ENCODE results near the gene BCL6. TPM values are rescaled to one million over a fixed set of nuclear protein-coding genes. Genes with fewer than 3 reads are reported as not detected.
"Not testable (repeated sequence)": the region's sequence is repeated elsewhere in the genome, so short reads cannot be mapped to it uniquely, and the experiment has no call there.

Gene BCL6
- total RNA-seq, 1 donor from 2014 or later = 7.8 TPM

GRCh38 chr3:187684444-187684843, 60.8 kb downstream of the BCL6 start:
- Histone ChIP-seq H3K9me3 (ENCODE audit: control insufficient read depth in 3 of 3, low read length in 3 of 3) (peaks cover 0 to 2% (median 0%) of the 10 kb centered on the region in 3 donors), H3K27ac (ENCODE audit: low read depth, low read length) (no peak overlapping the region), H3K4me3 (ENCODE audit: low read length in 3 of 3) (no peak overlapping the region), H3K36me3 (ENCODE audit: control insufficient read depth in 3 of 3, insufficient read depth in 3 of 3, low read length in 3 of 3) (no peaks in the 10 kb centered on the region), H3K9ac (ENCODE audit: low read depth in 1 of 3, low read length in 3 of 3) (no peak overlapping the region), H3K27me3 (ENCODE audit: control insufficient read depth in 3 of 3, insufficient read depth in 3 of 3, low read length in 3 of 3) (no peaks in the 10 kb centered on the region), H3K4me1 (ENCODE audit: control insufficient read depth in 3 of 3, insufficient read depth in 3 of 3, low read length in 3 of 3) (no peaks in the 10 kb centered on the region)

- H3K4me1 ChIP-seq (ENCODE audit: control insufficient read depth in 3 of 3, insufficient read depth in 3 of 3, low read length in 3 of 3); H3K4me3 ChIP-seq (ENCODE audit: low read length in 3 of 3); H3K36me3 ChIP-seq (ENCODE audit: control insufficient read depth in 3 of 3, insufficient read depth in 3 of 3, low read length in 3 of 3): not testable (repeated sequence)
These were observed 63.5 kb downstream of the BCL6 start for GRCh38 chr3:187681756-187682155.

GRCh38 chr3:187679638-187680396, 65.5 kb downstream of the BCL6 start:
- Histone ChIP-seq H3K27ac (ENCODE audit: low read depth, low read length) (no peak overlapping the region), H3K9me3 (ENCODE audit: control insufficient read depth in 3 of 3, low read length in 3 of 3) (no peaks in the 10 kb centered on the region), H3K9ac (ENCODE audit: low read depth in 1 of 3, low read length in 3 of 3) (no peak overlapping the region)

More at GRCh38 chr3:187681756-187682155, 63.5 kb downstream of the BCL6 start:
- H3K9me3 ChIP-seq (ENCODE audit: control insufficient read depth in 3 of 3, low read length in 3 of 3); H3K27me3 ChIP-seq (ENCODE audit: control insufficient read depth in 3 of 3, insufficient read depth in 3 of 3, low read length in 3 of 3); H3K9ac ChIP-seq (ENCODE audit: low read depth in 1 of 3, low read length in 3 of 3); H3K27ac ChIP-seq (ENCODE audit: low read depth, low read length): not testable (repeated sequence)

DNA sequence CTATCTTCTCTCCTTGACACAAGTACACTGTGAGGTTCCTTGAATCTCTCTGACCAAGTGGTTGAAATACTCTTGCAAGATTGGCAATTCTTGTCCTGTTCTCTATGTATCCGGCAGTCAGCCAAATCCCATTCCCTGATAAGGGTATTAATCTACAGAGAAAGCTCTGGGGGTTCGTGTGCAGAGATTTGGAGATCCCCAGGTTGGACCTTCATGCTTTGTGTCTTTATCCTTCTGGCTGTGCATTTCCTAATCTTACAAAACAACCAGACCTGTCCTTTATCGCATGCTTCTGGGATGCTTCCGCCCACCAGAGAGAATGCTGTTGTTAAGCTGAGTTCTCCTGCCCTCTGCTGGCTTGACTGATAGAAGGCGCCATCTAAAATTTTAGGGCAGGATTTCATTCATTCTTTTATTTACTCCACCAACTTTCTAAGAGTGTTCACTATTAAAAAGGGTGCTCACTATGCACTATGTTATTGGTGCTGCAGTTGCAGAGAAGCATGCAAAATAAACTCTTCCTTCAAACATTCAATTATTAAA, 66.5 kb downstream of the BCL6 start:
- H3K27me3 ChIP-seq (ENCODE audit: control insufficient read depth in 3 of 3, insufficient read depth in 3 of 3, low read length in 3 of 3) = peaks cover 0 to 4% (median 0%) of the 10 kb centered on the region in 3 donors

More at GRCh38 chr3:187679638-187680396, 65.5 kb downstream of the BCL6 start:
- no peaks in the 10 kb centered on the region for H3K27me3 ChIP-seq (ENCODE audit: control insufficient read depth in 3 of 3, insufficient read depth in 3 of 3, low read length in 3 of 3)
- H3K36me3 ChIP-seq (ENCODE audit: control insufficient read depth in 3 of 3, insufficient read depth in 3 of 3, low read length in 3 of 3) = no peaks in the 10 kb centered on the region
- H3K4me1 ChIP-seq (ENCODE audit: control insufficient read depth in 3 of 3, insufficient read depth in 3 of 3, low read length in 3 of 3) = peaks cover 0 to 3% (median 0%) of the 10 kb centered on the region in 3 donors
- no peak overlapping the region for H3K4me3 ChIP-seq (ENCODE audit: low read length in 3 of 3)

GRCh38 chr3:187677604-187678003, 67.7 kb downstream of the BCL6 start:
- Histone ChIP-seq H3K4me3 (ENCODE audit: low read length in 3 of 3) (no peak overlapping the region), H3K27ac (ENCODE audit: low read depth, low read length) (no peak overlapping the region), H3K4me1 (ENCODE audit: control insufficient read depth in 3 of 3, insufficient read depth in 3 of 3, low read length in 3 of 3) (peaks cover 0 to 3% (median 0%) of the 10 kb centered on the region in 3 donors)

More for the DNA sequence above, 66.5 kb downstream of the BCL6 start:
- Histone ChIP-seq H3K9ac (ENCODE audit: low read depth in 1 of 3, low read length in 3 of 3) (no peak overlapping the region), H3K4me1 (ENCODE audit: control insufficient read depth in 3 of 3, insufficient read depth in 3 of 3, low read length in 3 of 3) (peaks cover 0 to 3% (median 0%) of the 10 kb centered on the region in 3 donors), H3K9me3 (ENCODE audit: control insufficient read depth in 3 of 3, low read length in 3 of 3) (no peaks in the 10 kb centered on the region), H3K36me3 (ENCODE audit: control insufficient read depth in 3 of 3, insufficient read depth in 3 of 3, low read length in 3 of 3) (no peaks in the 10 kb centered on the region), H3K27ac (ENCODE audit: low read depth, low read length) (no peak overlapping the region), H3K4me3 (ENCODE audit: low read length in 3 of 3) (no peak overlapping the region)

DNA sequence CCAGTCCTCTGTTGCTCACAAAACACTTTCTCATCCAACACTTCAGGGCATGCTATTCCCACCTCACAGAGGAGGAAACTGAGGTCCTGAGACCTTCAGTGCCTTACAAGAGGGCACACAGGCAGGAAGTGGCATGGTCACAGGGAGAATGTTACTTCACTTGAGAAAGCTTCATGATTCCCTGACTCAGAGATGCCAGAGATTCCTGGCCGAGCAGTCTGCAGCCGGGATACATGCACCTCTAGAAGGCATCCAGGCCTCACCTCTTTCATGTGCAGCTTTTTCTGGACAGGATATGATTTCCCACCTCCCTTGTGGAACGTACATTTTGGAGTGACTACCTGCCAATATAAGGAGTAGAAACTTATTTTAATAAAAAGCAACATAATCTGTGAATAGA, 72.3 kb downstream of the BCL6 start:
- H3K27ac ChIP-seq (ENCODE audit: low read depth, low read length) = no peak overlapping the region
- no peak overlapping the region for H3K9ac ChIP-seq (ENCODE audit: low read depth in 1 of 3, low read length in 3 of 3)
- no peaks in the 10 kb centered on the region for H3K9me3 ChIP-seq (ENCODE audit: control insufficient read depth in 3 of 3, low read length in 3 of 3)
- no peaks in the 10 kb centered on the region for H3K36me3 ChIP-seq (ENCODE audit: control insufficient read depth in 3 of 3, insufficient read depth in 3 of 3, low read length in 3 of 3)
- peaks cover 28 to 29% (median 28%) of the 10 kb centered on the region in 3 donors for H3K27me3 ChIP-seq (ENCODE audit: control insufficient read depth in 3 of 3, insufficient read depth in 3 of 3, low read length in 3 of 3)
- no peaks in the 10 kb centered on the region for H3K4me1 ChIP-seq (ENCODE audit: control insufficient read depth in 3 of 3, insufficient read depth in 3 of 3, low read length in 3 of 3)
- no peak overlapping the region for H3K4me3 ChIP-seq (ENCODE audit: low read length in 3 of 3)

More at GRCh38 chr3:187677604-187678003, 67.7 kb downstream of the BCL6 start:
- H3K27me3 ChIP-seq (ENCODE audit: control insufficient read depth in 3 of 3, insufficient read depth in 3 of 3, low read length in 3 of 3) = peaks cover 4 to 10% (median 5%) of the 10 kb centered on the region in 3 donors
- no peaks in the 10 kb centered on the region for H3K36me3 ChIP-seq (ENCODE audit: control insufficient read depth in 3 of 3, insufficient read depth in 3 of 3, low read length in 3 of 3)
- H3K9me3 ChIP-seq (ENCODE audit: control insufficient read depth in 3 of 3, low read length in 3 of 3) = no peaks in the 10 kb centered on the region
- no peak overlapping the region for H3K9ac ChIP-seq (ENCODE audit: low read depth in 1 of 3, low read length in 3 of 3)

Other genes with a start within 250 kb of the BCL6 start
- gene SST, start 75.1 kb downstream of the BCL6 start, total RNA-seq = not detected
- not detected for gene RTP2, start 42.9 kb downstream of the BCL6 start, total RNA-seq

Measured in skeletal muscle tissue (tissue), 4 donors.